NCI-H1930 (cell line): ENCODE measurements around the gene ST3GAL6.

Experiments used
- DNase-seq, 2 experiments: peaks; one replicate each; lab custom pipeline; 2025; lab: John Stamatoyannopoulos, UW

The ST3GAL6 gene

DNA sequence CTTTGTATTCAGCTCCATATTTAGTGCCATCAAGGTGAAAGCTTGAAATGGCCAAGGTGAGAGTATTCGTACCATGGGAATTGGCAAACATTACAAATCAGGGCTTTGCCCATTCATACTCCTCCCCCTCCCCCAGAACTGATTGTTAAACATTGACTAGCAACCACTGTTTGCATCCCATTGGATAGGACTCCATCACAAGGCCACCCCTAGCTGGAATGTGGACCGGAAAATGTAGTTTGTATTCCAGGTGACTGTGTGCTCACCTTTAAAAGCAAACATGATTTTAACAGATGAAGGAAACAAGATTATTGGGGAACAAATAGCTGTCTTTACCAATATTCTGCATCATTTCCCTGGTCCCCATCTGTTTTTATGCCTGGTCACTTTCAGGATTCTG lies 14.1 kb downstream of the ST3GAL6 start:
- no peak for DNase-seq

DNA sequence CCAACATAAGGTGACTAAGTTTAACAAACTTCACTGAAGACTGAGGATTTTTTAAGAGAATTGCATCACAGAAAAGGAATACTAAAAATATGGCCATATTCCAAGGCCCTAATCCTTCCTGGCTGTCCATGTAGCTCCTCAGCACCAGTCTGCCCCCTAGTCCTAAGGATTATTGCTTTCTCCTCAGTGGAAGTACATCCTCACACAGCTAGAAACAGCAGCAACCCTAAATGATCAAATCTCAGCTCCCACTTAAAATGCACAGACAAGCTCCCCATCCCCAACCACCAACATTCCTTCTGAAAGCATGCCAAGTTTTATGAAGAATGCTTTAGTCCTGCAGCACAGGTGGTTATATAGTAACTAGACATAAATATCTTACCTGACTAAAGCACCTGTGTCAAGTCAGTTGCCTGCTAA lies 14.7 kb downstream of the ST3GAL6 start:
- DNase-seq = no peak

GRCh38 chr3:98778383-98778782 lies 15.2 kb downstream of the ST3GAL6 start:
- no peak for DNase-seq

DNA sequence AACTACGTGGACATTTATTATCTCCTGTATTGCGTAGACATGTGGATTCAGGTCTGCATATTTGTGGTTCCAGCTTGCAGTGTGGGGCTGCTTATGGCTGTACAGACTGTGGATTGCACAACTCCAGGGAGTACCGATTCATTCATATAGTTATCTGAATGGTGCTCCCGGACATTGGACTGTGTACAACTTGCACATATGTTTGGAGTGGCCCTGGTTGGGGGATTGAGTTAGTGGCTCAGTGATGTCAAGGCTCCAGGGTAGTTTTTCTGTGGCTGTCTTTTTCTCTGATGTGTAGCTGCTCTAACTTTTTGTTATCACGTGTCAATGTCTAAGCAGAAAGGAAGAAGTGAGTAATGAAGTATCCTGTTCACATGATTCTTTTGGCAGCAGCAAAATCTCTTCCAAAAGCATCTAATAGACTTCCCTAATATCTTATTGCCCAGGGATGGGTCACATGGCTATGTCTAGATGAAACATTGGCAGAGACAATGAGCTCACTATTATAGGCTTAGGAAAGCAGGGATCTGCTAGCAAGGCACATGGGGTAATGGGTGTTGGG lies 15.8 kb downstream of the ST3GAL6 start:
- DNase-seq = no peak

DNA sequence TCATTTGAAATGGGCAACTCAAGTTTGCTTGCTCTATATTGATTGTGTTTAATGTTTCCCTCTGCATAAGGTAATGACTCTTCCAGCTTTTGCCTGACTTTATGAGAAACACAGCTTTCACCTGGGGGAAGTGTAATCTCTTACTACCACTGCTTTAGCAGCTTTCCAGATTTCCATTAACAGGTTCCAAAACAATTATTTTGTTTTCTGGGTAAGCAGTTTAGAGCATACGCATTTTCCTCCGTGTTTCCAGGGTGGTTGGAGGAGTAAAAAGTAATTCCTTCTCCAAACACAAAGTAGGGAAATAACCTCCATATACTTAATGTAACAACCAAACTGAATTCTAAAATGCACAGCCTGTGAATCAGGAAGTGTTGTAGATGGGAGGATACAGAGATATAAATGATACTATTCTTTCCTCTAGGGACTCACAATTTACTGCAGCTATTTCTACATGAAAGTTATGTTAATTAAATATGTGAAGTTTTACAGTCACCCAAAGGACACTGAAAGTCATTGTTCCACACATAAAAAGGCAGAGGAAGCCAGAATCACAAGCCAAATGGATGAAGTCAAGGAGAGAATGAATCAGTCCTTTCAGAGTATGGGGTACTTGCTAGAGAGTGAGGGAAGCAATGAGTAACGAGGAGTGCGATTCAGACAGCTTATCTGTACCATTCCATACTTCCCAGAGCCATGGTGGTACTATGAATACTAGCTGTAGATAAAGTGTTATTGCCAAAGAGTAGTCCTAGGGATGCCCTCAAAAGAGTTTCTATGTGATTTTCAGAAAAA lies 16.6 kb downstream of the ST3GAL6 start:
- no peak for DNase-seq

DNA sequence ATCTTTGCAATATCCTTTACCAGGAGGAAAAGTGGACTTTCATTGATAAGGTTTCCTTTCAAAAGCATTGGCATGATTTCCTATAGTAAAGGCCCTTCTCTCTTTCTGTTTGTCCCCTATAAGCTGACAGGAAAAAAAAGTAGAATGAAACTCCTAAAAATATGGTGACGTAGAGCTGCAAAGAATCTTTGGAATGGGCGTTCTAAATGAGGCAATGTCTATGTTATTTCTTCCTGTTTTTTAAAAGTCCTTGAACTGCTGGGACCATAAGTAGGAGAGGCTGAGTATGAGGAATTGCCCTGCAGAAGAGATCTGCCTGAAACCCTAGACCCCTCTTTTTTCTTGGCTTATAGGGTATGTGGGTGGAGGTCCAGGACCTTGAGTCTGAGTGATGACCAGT lies 17.2 kb downstream of the ST3GAL6 start:
- no peak for DNase-seq

- DNase-seq = no peak
Measured at GRCh38 chr3:98782824-98783500, 19.8 kb downstream of the ST3GAL6 start.

DNA sequence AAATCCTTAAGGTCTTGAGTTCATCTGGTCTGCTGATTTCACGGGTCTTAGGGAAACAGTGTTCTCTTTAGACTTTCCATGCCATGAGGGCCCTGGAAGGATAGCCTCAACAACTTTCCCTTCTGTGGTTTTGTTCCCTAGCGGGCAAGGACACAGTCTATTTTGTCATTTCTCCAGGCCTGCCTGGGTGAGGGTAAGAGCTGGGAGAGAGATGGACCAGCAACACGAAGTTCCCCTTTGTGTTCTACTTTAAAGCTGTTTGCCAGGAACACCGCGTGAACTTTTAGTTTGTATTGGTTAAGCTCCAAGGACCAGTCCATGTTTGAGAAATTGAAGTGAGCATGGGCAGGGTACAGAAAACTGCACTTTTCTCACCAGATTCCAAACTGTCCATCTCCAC lies 20.9 kb downstream of the ST3GAL6 start:
- no peak for DNase-seq

DNA sequence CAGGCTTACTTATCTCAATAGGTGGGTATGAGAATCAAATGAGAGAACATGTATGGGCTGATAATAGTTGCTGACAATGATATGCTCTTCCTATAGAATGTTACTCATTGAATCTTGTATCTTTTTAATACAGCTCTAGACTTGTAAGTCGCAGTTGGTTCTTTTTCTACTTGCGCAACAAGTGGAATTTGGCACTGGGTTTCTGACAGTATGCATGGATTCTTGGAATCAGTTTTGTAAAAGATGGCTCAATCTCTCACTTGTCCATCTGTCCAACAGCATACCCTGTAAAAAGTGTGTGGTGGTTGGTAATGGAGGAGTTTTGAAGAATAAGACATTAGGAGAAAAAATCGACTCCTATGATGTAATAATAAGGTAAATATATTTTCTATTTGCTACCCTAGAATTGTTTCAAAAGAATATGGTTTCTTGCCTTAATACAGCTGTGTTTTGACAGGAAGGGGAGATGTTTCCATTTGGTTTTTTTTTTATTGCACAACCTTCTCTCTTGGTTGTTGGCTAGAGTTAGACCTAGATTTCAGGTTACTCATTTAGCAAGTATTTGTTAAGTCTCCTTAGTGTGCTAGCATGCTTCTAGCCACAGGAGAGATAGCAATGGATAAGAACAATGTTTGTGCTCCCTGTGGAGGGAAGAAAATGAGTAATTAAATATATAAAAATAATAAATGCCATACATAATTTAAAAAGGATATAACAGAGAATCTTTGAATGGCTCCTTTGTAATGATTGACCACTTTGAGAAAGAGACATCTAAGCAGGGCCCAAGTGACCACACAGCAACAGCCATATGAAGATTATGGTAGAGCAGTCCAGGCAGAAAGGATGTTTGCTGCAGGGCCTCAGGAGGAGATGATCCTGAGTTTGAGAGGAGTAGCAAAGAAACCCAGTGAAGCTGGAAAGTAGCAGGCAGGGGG lies 21.8 kb downstream of the ST3GAL6 start:
- no peak for DNase-seq

GRCh38 chr3:98786364-98787006 lies 23.3 kb downstream of the ST3GAL6 start:
- DNase-seq = no peak

DNA sequence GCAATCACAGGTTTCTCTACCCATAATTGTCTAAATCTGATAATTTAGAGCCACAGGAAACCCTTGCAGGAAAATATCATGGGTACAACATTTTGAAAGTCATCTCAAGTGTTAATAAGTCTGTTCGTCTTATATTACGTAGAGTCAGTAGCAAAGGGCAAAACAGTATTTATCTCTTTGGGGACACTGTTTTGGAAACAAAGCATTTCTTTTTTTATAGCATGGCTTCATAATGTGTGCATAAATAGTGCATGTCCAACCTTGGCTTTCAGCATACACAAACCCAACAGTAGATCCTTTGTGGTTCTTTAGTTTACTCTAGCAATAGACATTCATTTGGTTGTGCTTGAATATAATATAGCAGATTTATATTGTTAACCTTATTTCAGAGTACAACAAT lies 24.0 kb downstream of the ST3GAL6 start:
- DNase-seq = no peak

GRCh38 chr3:98788651-98789050 lies 25.5 kb downstream of the ST3GAL6 start:
- no peak for DNase-seq

DNA sequence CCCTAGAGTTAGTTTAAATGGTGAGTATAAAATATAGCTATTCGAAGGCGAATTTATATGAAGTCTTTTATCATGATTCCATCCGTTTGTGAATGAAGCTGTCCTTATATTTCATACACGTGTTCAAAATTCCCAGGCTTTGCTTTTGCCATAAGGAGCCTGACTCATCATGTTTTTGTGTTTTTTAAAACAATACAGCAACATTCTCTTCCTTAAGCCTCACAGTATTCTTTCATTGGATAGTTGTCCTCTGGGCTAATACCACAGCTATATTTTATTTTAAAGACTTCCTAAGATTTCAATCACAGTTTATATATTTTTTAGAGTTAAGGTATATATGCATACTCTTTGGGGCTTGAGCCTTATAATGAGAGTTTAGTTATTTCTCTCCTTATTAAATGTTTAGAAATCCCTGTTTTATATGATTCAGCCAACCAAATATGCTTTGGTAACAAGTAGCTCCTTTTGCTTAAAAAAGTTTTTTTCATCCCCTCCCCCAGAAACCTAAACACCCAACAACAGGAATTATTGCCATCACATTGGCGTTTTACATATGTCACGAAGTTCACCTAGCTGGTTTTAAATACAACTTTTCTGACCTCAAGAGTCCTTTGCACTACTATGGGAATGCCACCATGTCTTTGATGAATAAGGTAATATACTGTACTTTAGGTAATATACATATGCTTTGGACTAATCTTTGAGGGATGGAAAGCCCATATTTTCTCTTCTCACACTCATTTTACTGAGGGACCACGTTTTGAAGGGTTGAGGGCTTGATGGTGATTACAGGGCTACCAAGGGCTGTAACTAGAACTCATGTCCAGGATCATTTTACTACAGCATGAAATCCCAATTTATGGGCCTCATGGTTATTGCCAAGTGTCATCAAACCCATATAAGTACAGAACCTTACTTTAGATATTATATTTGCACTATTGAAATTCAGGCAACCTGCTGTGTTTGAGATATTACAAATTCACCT lies 28.5 kb downstream of the ST3GAL6 start:
- no peak for DNase-seq

GRCh38 chr3:98793971-98794370 lies 30.8 kb downstream of the ST3GAL6 start:
- no peak for DNase-seq

DNA sequence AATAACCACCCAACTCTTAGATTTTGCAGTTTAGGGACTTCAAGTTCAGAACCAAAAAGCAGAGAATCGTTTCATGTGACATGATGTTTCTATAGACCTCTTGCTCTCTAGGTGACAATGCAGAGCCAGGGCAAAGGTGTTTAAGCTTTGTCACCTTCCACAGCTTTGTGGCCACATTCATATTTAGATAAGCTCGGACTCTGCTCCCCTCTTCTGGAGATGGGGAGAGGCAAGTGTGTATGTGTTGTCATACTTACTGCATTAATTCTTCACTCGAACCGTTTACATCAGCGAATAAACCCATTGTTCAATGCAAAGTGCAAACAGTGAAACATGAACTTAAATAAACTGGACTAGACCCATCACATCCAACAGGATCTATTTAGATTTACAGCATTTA lies 33.2 kb downstream of the ST3GAL6 start:
- no peak for DNase-seq

- no peak for DNase-seq
Measured at GRCh38 chr3:98797905-98798304, 34.8 kb downstream of the ST3GAL6 start.

- DNase-seq = no peak
Measured at GRCh38 chr3:98798820-98799219, 35.7 kb downstream of the ST3GAL6 start.

- no peak for DNase-seq
Measured at GRCh38 chr3:98799479-98799878, 36.3 kb downstream of the ST3GAL6 start.

DNA sequence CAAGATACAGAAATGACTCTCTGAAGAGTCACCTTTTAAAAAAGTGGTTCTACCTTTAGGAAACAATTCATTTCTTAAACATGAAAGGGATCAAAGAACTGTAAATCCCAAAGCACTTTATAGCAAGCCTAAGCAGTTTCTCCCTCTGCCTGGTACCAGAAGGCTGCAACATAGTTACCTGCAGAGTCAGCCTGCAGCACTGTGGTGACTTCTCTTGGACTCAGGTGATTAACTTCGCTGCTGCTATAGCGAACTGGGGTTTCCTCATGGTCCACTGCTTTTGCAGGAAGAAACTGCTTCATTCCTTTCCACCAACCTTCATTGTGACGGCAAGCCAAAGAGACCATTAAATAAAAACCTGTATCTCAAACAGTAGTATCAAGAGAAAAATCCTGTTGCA lies 37.3 kb downstream of the ST3GAL6 start:
- DNase-seq = no peak

DNA sequence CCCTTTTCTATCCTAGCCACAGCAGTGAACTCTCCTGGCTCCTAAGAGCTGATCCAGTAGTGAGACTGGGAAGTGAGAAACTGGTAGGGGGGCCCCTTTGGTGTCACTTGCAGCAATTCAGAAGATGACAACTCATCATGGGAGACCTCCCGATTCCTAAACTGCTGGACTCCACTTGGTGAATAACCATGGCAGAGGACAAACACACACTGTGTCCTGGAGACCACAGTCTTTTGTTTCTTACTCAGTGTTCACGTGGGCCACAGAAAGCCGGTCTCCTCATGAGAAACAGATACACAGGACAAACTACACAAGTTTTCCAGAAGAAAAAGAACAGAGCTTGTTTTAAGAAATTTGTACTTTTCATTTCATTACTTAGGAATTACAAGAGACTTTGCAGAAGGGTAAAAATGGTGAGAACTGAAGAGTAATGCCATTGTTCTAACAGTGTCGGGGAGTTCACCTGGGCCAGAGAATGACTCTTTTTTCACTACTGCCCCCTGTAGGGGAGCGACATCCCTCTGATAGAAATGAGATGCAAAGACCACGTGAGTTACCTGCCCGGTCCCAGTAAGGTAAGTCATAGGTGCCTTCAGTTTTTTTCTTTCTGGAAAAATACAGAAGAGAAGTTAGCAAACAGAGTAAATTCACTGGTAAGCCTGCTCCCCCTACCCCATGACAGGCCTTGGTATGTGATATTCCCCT lies 38.1 kb downstream of the ST3GAL6 start:
- no peak for DNase-seq
